ENCODE data around the gene PPM1H. TPM values are rescaled to one million over a fixed set of nuclear protein-coding genes. Genes with fewer than 3 reads are reported as not detected.

Gene PPM1H
- total and polyA plus RNA-seq, 10 of the 15 experiments (the other 5 are each of a cell fraction or from before 2014, with no cell fraction given) = 0.11 to 0.83 (median 0.49) TPM

DNA sequence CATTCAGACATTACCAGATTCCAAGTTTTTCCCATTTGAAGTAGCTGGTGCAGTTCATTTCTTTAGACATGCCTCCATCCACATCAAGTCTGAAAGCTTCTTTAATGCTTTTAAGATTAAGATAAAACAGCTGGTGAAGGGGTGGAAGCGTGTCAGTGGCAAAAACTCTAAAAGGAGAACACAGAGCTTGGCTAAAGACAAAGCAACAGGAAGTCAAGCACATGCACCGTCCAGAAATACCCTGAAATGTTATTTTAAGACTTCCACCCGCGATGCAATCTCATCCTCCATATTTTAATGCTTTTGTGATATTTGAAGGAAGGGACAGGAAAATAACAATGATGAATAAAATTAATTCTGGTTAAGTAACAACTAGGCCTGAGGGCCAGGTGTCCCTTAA is 31.8 kb downstream of the PPM1H start:
- ChIA-PET POLR2A (no interaction called here), SMC1A (ENCODE audit: uncharacterized antibody, unreplicated experiment) (no interaction called here), CTCF (no interaction called here), RAD21 (ENCODE audit: unreplicated experiment) (no interaction called here)
- Histone ChIP-seq H2AFZ (ENCODE audit: control insufficient read depth, low read depth, low read length) (no peak overlapping the region), H3K27me3 (replicated peaks in 1 of 2; ENCODE audit: control insufficient read depth in 2 of 2, insufficient read depth in 2 of 2, low read length in 1 of 2) (peaks cover 0 to 3% of the 10 kb centered on the region in 2 experiments; a peak in 1 of 4 replicates), H3K27ac (ENCODE audit: control insufficient read depth, insufficient read depth) (no peak overlapping the region), H3K4me2 (ENCODE audit: control insufficient read depth, insufficient read depth) (no peak overlapping the region), H3K4me1 (ENCODE audit: control insufficient read depth, insufficient read depth, low read length) (no peaks in the 10 kb centered on the region), H3K9ac (ENCODE audit: control insufficient read depth, insufficient read depth, low read length) (no peak overlapping the region), H4K20me1 (ENCODE audit: control insufficient read depth, insufficient read depth) (no peaks in the 10 kb centered on the region), H3K4me3 (no peak overlapping the region), H3K79me2 (ENCODE audit: control insufficient read depth, insufficient read depth, low read length) (no peaks in the 10 kb centered on the region), H3K9me3 (replicated peaks; ENCODE audit: control insufficient read depth, insufficient read depth, low read length) (no peaks in the 10 kb centered on the region), H3K36me3 (ENCODE audit: control insufficient read depth in 2 of 2, insufficient read depth in 2 of 2, low read length in 1 of 2) (no peaks in the 10 kb centered on the region)
- DNase-seq (ENCODE audit: low read depth, low spot score) (no peak), FAIRE-seq (no peak), ATAC-seq (no peak)
- BruUV-seq (replicated peaks) = no TSS peak
- intact Hi-C loops (cut with micrococcal nuclease; ENCODE audit: unreplicated experiment) (no loop called here), in situ Hi-C loops (cut with MboI) (no loop called here)
- WGBS (ENCODE audit: insufficient coverage, insufficient replicate concordance, low lambda C conversion rate, missing lambda C conversion rate) = 1% methylated on average over 4 of the region's 4 CpGs
- TF ChIP-seq ZSCAN29 (IDR thresholded peaks at IDR 0.05) = no peak
- TF ChIP-seq NR2F1 (conservative IDR thresholded peaks at IDR 0.05) = no peak
- TF ChIP-seq, protein P1, sequence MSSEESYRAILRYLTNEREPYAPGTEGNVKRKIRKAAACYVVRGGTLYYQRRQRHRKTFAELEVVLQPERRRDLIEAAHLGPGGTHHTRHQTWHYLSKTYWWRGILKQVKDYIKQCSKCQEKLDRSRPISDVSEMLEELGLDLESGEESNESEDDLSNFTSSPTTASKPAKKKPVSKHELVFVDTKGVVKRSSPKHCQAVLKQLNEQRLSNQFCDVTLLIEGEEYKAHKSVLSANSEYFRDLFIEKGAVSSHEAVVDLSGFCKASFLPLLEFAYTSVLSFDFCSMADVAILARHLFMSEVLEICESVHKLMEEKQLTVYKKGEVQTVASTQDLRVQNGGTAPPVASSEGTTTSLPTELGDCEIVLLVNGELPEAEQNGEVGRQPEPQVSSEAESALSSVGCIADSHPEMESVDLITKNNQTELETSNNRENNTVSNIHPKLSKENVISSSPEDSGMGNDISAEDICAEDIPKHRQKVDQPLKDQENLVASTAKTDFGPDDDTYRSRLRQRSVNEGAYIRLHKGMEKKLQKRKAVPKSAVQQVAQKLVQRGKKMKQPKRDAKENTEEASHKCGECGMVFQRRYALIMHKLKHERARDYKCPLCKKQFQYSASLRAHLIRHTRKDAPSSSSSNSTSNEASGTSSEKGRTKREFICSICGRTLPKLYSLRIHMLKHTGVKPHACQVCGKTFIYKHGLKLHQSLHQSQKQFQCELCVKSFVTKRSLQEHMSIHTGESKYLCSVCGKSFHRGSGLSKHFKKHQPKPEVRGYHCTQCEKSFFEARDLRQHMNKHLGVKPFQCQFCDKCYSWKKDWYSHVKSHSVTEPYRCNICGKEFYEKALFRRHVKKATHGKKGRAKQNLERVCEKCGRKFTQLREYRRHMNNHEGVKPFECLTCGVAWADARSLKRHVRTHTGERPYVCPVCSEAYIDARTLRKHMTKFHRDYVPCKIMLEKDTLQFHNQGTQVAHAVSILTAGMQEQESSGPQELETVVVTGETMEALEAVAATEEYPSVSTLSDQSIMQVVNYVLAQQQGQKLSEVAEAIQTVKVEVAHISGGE (CRISPR knock-in tag; IDR thresholded peaks at IDR 0.05) = no peak
- TF ChIP-seq, protein P2, sequence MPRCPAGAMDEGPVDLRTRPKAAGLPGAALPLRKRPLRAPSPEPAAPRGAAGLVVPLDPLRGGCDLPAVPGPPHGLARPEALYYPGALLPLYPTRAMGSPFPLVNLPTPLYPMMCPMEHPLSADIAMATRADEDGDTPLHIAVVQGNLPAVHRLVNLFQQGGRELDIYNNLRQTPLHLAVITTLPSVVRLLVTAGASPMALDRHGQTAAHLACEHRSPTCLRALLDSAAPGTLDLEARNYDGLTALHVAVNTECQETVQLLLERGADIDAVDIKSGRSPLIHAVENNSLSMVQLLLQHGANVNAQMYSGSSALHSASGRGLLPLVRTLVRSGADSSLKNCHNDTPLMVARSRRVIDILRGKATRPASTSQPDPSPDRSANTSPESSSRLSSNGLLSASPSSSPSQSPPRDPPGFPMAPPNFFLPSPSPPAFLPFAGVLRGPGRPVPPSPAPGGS (IDR thresholded peaks at IDR 0.05; ENCODE audit: borderline replicate concordance, insufficient read depth, low read depth, low read length, poor library complexity, severe bottlenecking) = no peak
- TF ChIP-seq, protein P3, sequence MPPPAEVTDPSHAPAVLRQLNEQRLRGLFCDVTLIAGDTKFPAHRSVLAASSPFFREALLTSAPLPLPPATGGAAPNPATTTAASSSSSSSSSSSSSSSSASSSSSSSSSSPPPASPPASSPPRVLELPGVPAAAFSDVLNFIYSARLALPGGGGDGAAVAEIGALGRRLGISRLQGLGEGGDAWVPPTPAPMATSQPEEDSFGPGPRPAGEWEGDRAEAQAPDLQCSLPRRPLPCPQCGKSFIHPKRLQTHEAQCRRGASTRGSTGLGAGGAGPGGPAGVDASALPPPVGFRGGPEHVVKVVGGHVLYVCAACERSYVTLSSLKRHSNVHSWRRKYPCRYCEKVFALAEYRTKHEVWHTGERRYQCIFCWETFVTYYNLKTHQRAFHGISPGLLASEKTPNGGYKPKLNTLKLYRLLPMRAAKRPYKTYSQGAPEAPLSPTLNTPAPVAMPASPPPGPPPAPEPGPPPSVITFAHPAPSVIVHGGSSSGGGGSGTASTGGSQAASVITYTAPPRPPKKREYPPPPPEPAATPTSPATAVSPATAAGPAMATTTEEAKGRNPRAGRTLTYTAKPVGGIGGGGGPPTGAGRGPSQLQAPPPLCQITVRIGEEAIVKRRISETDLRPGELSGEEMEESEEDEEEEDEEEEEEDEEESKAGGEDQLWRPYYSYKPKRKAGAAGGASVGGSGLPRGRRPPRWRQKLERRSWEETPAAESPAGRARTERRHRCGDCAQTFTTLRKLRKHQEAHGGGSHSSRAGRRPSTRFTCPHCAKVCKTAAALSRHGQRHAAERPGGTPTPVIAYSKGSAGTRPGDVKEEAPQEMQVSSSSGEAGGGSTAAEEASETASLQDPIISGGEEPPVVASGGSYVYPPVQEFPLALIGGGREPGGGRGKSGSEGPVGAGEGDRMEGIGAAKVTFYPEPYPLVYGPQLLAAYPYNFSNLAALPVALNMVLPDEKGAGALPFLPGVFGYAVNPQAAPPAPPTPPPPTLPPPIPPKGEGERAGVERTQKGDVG (CRISPR knock-in tag; IDR thresholded peaks at IDR 0.05) = no peak
- no peak for TF ChIP-seq REST (IDR thresholded peaks at IDR 0.05; ENCODE audit: low read depth, low read length)
- no peak for TF ChIP-seq NFXL1 (IDR thresholded peaks at IDR 0.05; ENCODE audit: borderline replicate concordance)
- TF ChIP-seq NFIC (IDR thresholded peaks at IDR 0.05; ENCODE audit: low read depth, low read length) = no peak
- TF ChIP-seq ESRRA (IDR thresholded peaks at IDR 0.05; ENCODE audit: low read length) = no peak
- TF ChIP-seq STAT3 (IDR thresholded peaks at IDR 0.05; ENCODE audit: low read depth, low read length) = no peak
- TF ChIP-seq CBX5 (IDR thresholded peaks at IDR 0.05; ENCODE audit: low read depth) = no peak
- TF ChIP-seq STAT1 (conservative IDR thresholded peaks at IDR 0.05) = no peak
- TF ChIP-seq PAX5 (IDR thresholded peaks at IDR 0.05; ENCODE audit: borderline replicate concordance, low read depth, low read length) = no peak

Data from GM12878 (cell line).